Nasal cavity respiratory epithelium epithelial cell of viscerocranial mucosa (primary cell): Measurements from ENCODE around the gene BPNT1. TPM values are rescaled to one million over a fixed set of nuclear protein-coding genes. Genes with fewer than 3 reads are reported as not detected.

Experiments
- total RNA-seq: library from RNA; depleted of rRNA; stranded (reverse); fragments of >200 nt; gene quantifications from 2 replicates; pipeline ENCODE4 v1.2.3, GENCODE V29; 2014

The BPNT1 gene
- 11.6 and 21.6 TPM in 2 replicates for total RNA-seq

GRCh38 chr1:220089650-220090556 is at the start of gene BPNT1:
TSS of gene BPNT1 (minus strand) at chr1:220089788. CDS start at chr1:220079846, 9,942 bp downstream.

GRCh38 chr1:220094016-220094911 is 4.7 kb upstream of the BPNT1 start, which contains the start of gene IARS2:
TSS of gene IARS2 (plus strand) at chr1:220094132. CDS start at chr1:220094217, 85 bp downstream.

GRCh38 chr1:220046052-220046930 is 43.3 kb downstream of the BPNT1 start, which contains the start of gene EPRS1:
TSS of gene EPRS1 (minus strand) at chr1:220046505. CDS start at chr1:220046388, 117 bp downstream.

Other genes starting within 250 kb of the BPNT1 start
- 0.07 TPM in 1 of 2 replicates, not detected in the other for gene SLC30A10, start 161.2 kb downstream of the BPNT1 start, total RNA-seq
- gene EPRS1, start 43.3 kb downstream of the BPNT1 start, total RNA-seq, result 237 and 298 TPM in 2 replicates
- gene IARS2, start 4.3 kb upstream of the BPNT1 start, total RNA-seq, result 124 and 163 TPM in 2 replicates
- gene RAB3GAP2, start 182.7 kb upstream of the BPNT1 start, total RNA-seq, result 42.4 and 47.7 TPM in 2 replicates